IMR-90 (cell line): ENCODE data around the gene MCTP1. TPM values are rescaled to one million over a fixed set of nuclear protein-coding genes. Genes with fewer than 3 reads are reported as not detected.

Experiments
- ATAC-seq: fragments of 200-7000 bp; cut with Tn5 transposase; 2 replicates; pipeline ENCODE4 v1.9.1; 2020; ENCODE audit warnings: low read depth, mild to moderate bottlenecking, moderate library complexity
- BruUV-seq: library from RNA; stranded (reverse); fragments of 400-500 nt; replicated peaks from 2 replicates; lab custom pipeline; 2021; lab: Mats Ljungman, UMichigan
- CTCF ChIA-PET: fragments of 300-600 bp; formaldehyde crosslinking; extraction: SDS; loops from one replicate; lab custom pipeline; 2021; ENCODE audit warnings: antibody characterized with exemption; lab: Yijun Ruan, JAX
- POLR2A ChIA-PET: fragments of 300-600 bp; sonication (Branson Sonifier 250); formaldehyde crosslinking; loops from one replicate; lab custom pipeline; 2022; ENCODE audit warnings: antibody characterized with exemption; ENCODE audit not compliant: unreplicated experiment; lab: Charles Lee
- DNase-seq: peaks from one replicate; pipeline ENCODE4 v3.0.0; 2013
- H2AFZ ChIP-seq: replicated peaks from 2 replicates; pipeline ENCODE3; 2013; ENCODE audit warnings: low read length, mild to moderate bottlenecking; ENCODE audit not compliant: poor library complexity
- H2AK5ac ChIP-seq: 2 replicates; pipeline ENCODE4 v1.6.1; 2013; ENCODE audit warnings: low read depth, low read length, inconsistent platforms
- H2AK9ac ChIP-seq: replicated peaks from 2 replicates; pipeline ENCODE3; 2013; ENCODE audit warnings: mild to moderate bottlenecking, low read depth, low read length, moderate library complexity; ENCODE audit not compliant: poor library complexity
- H2BK120ac ChIP-seq: 2 replicates; pipeline ENCODE4 v1.6.1; 2013; ENCODE audit warnings: low read depth, low read length, inconsistent platforms
- H2BK15ac ChIP-seq: 3 replicates; pipeline ENCODE4 v1.6.1; 2013; ENCODE audit warnings: low read depth, low read length, inconsistent platforms
- H2BK20ac ChIP-seq: 2 replicates; pipeline ENCODE4 v1.6.1; 2013; ENCODE audit warnings: low read depth, mild to moderate bottlenecking, inconsistent platforms, low read length, moderate library complexity
- H2BK5ac ChIP-seq: 2 replicates; pipeline ENCODE4 v1.6.1; 2013; ENCODE audit warnings: mild to moderate bottlenecking, low read depth, low read length, inconsistent platforms; ENCODE audit not compliant: poor library complexity, severe bottlenecking
- H3K14ac ChIP-seq: replicated peaks from 2 replicates; pipeline ENCODE4 v1.6.1; 2013; ENCODE audit warnings: low read depth, low read length, inconsistent platforms
- H3K18ac ChIP-seq: 2 replicates; pipeline ENCODE4 v1.6.1; 2013; ENCODE audit warnings: low read depth, low read length, control low read depth
- H3K23ac ChIP-seq: 2 replicates; pipeline ENCODE4 v1.6.1; 2013; ENCODE audit warnings: low read depth, low read length, inconsistent platforms
- H3K27ac ChIP-seq: 2 replicates; pipeline ENCODE4 v1.5.1; 2013; ENCODE audit warnings: mild to moderate bottlenecking, control low read depth, low read length; ENCODE audit not compliant: insufficient read depth
- H3K27me3 ChIP-seq: 2 replicates; pipeline ENCODE4 v1.6.1; 2013; ENCODE audit warnings: low read length; ENCODE audit not compliant: control insufficient read depth, insufficient read depth
- H3K36me3 ChIP-seq: 2 replicates; pipeline ENCODE4 v1.6.1; 2013; ENCODE audit warnings: low read length, mixed read lengths; ENCODE audit not compliant: control insufficient read depth, insufficient read depth
- H3K4ac ChIP-seq: 2 replicates; pipeline ENCODE4 v1.6.1; 2013; ENCODE audit warnings: low read depth, low read length, inconsistent platforms
- H3K4me1 ChIP-seq: 2 replicates; pipeline ENCODE4 v1.6.1; 2013; ENCODE audit warnings: low read length, mixed read lengths; ENCODE audit not compliant: control insufficient read depth, insufficient read depth
- H3K4me2 ChIP-seq: 2 replicates; pipeline ENCODE4 v1.6.1; 2013; ENCODE audit warnings: low read depth, mild to moderate bottlenecking, control low read depth, low read length, moderate library complexity
- H3K4me3 ChIP-seq: 2 replicates; pipeline ENCODE4 v1.5.1; 2013; ENCODE audit warnings: low read depth, mild to moderate bottlenecking, control low read depth, low read length, moderate library complexity; ENCODE audit not compliant: insufficient read depth
- H3K56ac ChIP-seq: 2 replicates; pipeline ENCODE4 v1.6.1; 2013; ENCODE audit warnings: low read length, inconsistent platforms; ENCODE audit not compliant: insufficient read depth; ENCODE audit errors: extremely low read depth
- H3K79me1 ChIP-seq, 2 experiments: 2 replicates each; pipeline ENCODE4 v1.6.1; 2013; ENCODE audit warnings: low read length in 2 of 2, inconsistent platforms in 1 of 2, low read depth in 1 of 2
- H3K9ac ChIP-seq: 2 replicates; pipeline ENCODE4 v1.6.1; 2013; ENCODE audit warnings: low read depth, low read length, control low read depth
- H3K9me1 ChIP-seq: 2 replicates; pipeline ENCODE4 v1.6.1; 2013; ENCODE audit warnings: low read length, inconsistent platforms; ENCODE audit not compliant: insufficient read depth
- H3K9me3 ChIP-seq: 2 replicates; pipeline ENCODE4 v1.6.1; 2013; ENCODE audit warnings: low read length; ENCODE audit not compliant: control insufficient read depth, insufficient read depth
- H4K20me1 ChIP-seq: 2 replicates; pipeline ENCODE4 v1.6.1; 2013; ENCODE audit warnings: low read length, inconsistent platforms; ENCODE audit not compliant: insufficient read depth
- H4K5ac ChIP-seq: 2 replicates; pipeline ENCODE4 v1.6.1; 2013; ENCODE audit warnings: mild to moderate bottlenecking, low read depth, low read length, control low read depth
- H4K8ac ChIP-seq, 2 experiments: 2 replicates each; pipeline ENCODE4 v1.6.1; 2013; ENCODE audit warnings: low read depth in 2 of 2, low read length in 2 of 2, control low read depth in 1 of 2, inconsistent platforms in 1 of 2
- H4K91ac ChIP-seq: 2 replicates; pipeline ENCODE4 v1.6.1; 2013; ENCODE audit warnings: low read depth, low read length, inconsistent platforms; ENCODE audit not compliant: insufficient read depth
- BHLHE40 ChIP-seq: fragments of 150-350 bp; IDR thresholded peaks from 2 replicates; pipeline ENCODE4 v1.6.1; 2016; ENCODE audit warnings: mild to moderate bottlenecking, low read depth, low read length
- WGBS, 2 experiments: methylation state at CpG; one replicate each; pipeline versions ENCODE4 v1.1.5 to v1.1.7; 2013; ENCODE audit warnings: missing lambda C conversion rate in 2 of 2; ENCODE audit not compliant: insufficient read length in 1 of 2; ENCODE audit errors: extremely low coverage in 2 of 2; 5-methylcytosine and 5-hydroxymethylcytosine counted together
- dilution Hi-C: fragments of 300-500 bp; cut with HindIII; formaldehyde crosslinking; loops from one replicate; pipeline ENCODE4 v1.14.3; 2018; ENCODE audit warnings: low sequenced_read_pairs; ENCODE audit not compliant: unreplicated experiment
- in situ Hi-C: fragments of 300-500 bp; cut with MboI; formaldehyde crosslinking; loops from 3 replicates; pipeline ENCODE4 v1.14.3; 2019; ENCODE audit warnings: low sequenced_read_pairs, inconsistent platforms, mixed read lengths
- intact Hi-C: fragments of 100-400 bp; cut with micrococcal nuclease; formaldehyde crosslinking; loops from 2 replicates; pipeline ENCODE4 v1.10.0; 2022
- polyA plus RNA-seq, 3 experiments: library from polyadenylated mRNA; depleted of rRNA; stranded (reverse); fragments of >200 nt; gene quantifications; 2 replicates each; pipeline ENCODE4 v1.2.3, GENCODE V29; 2012; ENCODE audit warnings: low replicate concordance in 1 of 3
- total RNA-seq: library from RNA; depleted of rRNA; stranded (reverse); fragments of >200 nt; gene quantifications from 2 replicates; pipeline ENCODE4 v1.2.3, GENCODE V29; 2012
- TF ChIP-seq, protein P1 (sequence below): fragments of 150-350 bp; IDR thresholded peaks from 2 replicates; pipeline ENCODE4 v1.6.1; 2017; ENCODE audit warnings: mild to moderate bottlenecking, antibody characterized with exemption, low read length, low read depth

MCTP1 gene
- total and polyA plus RNA-seq, 2 of the 4 experiments (the other 2 are of a cell fraction) = 0.21 TPM; not detected in 1

DNA sequence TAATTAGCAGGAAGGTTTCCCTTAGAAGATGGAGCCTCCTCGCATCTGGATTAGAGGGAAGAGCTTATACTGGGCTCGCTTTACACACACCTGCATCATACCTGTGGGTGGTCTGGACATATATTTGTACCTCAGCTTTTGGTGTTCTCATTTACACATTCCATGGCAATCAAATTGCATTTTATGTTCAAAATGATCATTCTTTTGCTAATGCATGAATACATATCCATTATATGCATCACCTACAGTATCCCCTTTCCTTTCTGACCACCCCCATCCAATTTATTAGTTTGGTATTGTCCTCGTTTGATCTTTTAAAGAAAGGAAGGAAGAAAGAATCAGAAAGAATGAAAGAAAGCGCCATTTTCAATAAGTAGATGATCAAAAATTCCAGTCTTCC lies 415.0 kb downstream of the MCTP1 start:
- H3K9me1 ChIP-seq = no peaks in the 10 kb centered on the region
- H3K9me3 ChIP-seq = no peaks in the 10 kb centered on the region
- H3K4ac ChIP-seq = no peak overlapping the region
- no TSS peak for BruUV-seq
- H4K91ac ChIP-seq = no peak overlapping the region
- H3K36me3 ChIP-seq = no peaks in the 10 kb centered on the region
- no peaks in the 10 kb centered on the region for H3K27me3 ChIP-seq
- H3K14ac ChIP-seq = no peak overlapping the region
- H3K4me2 ChIP-seq = no peak overlapping the region
- H3K4me3 ChIP-seq = no peak overlapping the region
- no peak overlapping the region for H3K18ac ChIP-seq
- H2BK120ac ChIP-seq = no peak overlapping the region
- no peak overlapping the region for H2AK5ac ChIP-seq
- in situ Hi-C loops (no loop called here), intact Hi-C loops (no loop called here), dilution Hi-C loops (no loop called here)
- no peak overlapping the region for H3K9ac ChIP-seq
- WGBS, 2 experiments = no CpG with 5 or more reads among the region's 4 CpGs
- no peak overlapping the region for H2BK15ac ChIP-seq
- DNase-seq (no peak), ATAC-seq (no peak)
- H3K79me1 ChIP-seq = no peaks in the 10 kb centered on the region
- no peak overlapping the region for H3K56ac ChIP-seq
- no peak overlapping the region for H2AK9ac ChIP-seq
- H3K23ac ChIP-seq = no peak overlapping the region
- H3K4me1 ChIP-seq = no peaks in the 10 kb centered on the region
- H3K27ac ChIP-seq = no peak overlapping the region
- TF ChIP-seq, protein P1, sequence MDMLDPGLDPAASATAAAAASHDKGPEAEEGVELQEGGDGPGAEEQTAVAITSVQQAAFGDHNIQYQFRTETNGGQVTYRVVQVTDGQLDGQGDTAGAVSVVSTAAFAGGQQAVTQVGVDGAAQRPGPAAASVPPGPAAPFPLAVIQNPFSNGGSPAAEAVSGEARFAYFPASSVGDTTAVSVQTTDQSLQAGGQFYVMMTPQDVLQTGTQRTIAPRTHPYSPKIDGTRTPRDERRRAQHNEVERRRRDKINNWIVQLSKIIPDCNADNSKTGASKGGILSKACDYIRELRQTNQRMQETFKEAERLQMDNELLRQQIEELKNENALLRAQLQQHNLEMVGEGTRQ = no peak
- TF ChIP-seq BHLHE40 = no peak
- H4K20me1 ChIP-seq = no peaks in the 10 kb centered on the region
- no peak overlapping the region for H4K8ac ChIP-seq
- H4K5ac ChIP-seq = no peak overlapping the region
- CTCF ChIA-PET = no interaction called here
- no peak overlapping the region for H2AFZ ChIP-seq
- H2BK5ac ChIP-seq = no peak overlapping the region
- POLR2A ChIA-PET = no interaction called here
- H2BK20ac ChIP-seq = no peak overlapping the region
